ENCODE data around the gene SGSM2. TPM values are rescaled to one million over a fixed set of nuclear protein-coding genes. Genes with fewer than 3 reads are reported as not detected.

SGSM2 gene
- total and polyA plus RNA-seq, 4 donors = 5.5 to 17.5 (median 12.4) TPM

DNA sequence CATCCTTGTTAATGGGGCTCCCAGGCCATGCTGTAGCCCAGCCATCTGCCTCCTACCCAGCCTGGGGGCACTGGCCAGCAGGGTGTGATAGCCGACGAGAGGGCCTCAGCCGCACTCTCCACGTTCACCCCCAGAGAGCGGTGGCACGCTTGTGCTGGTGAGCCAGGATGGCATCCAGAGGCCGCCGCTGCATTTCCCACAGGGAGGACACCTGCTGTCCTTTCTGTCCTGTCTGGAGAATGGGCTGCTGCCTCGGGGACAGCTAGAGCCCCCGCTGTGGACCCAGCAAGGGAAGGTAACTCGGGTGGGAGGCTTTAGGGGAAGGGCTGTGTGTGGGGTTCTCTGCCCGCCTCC is 27.4 kb downstream of the SGSM2 start (continued):
- TF ChIP-seq, protein P1, sequence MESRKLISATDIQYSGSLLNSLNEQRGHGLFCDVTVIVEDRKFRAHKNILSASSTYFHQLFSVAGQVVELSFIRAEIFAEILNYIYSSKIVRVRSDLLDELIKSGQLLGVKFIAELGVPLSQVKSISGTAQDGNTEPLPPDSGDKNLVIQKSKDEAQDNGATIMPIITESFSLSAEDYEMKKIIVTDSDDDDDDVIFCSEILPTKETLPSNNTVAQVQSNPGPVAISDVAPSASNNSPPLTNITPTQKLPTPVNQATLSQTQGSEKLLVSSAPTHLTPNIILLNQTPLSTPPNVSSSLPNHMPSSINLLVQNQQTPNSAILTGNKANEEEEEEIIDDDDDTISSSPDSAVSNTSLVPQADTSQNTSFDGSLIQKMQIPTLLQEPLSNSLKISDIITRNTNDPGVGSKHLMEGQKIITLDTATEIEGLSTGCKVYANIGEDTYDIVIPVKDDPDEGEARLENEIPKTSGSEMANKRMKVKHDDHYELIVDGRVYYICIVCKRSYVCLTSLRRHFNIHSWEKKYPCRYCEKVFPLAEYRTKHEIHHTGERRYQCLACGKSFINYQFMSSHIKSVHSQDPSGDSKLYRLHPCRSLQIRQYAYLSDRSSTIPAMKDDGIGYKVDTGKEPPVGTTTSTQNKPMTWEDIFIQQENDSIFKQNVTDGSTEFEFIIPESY (IDR thresholded peaks at IDR 0.05) = no peak
- TF ChIP-seq, protein P2, sequence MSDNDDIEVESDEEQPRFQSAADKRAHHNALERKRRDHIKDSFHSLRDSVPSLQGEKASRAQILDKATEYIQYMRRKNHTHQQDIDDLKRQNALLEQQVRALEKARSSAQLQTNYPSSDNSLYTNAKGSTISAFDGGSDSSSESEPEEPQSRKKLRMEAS (IDR thresholded peaks at IDR 0.05) = no peak
- no peak for TF ChIP-seq TAF1 (conservative IDR thresholded peaks at IDR 0.05)
- TF ChIP-seq RAD21 (IDR thresholded peaks at IDR 0.05) = no peak

DNA sequence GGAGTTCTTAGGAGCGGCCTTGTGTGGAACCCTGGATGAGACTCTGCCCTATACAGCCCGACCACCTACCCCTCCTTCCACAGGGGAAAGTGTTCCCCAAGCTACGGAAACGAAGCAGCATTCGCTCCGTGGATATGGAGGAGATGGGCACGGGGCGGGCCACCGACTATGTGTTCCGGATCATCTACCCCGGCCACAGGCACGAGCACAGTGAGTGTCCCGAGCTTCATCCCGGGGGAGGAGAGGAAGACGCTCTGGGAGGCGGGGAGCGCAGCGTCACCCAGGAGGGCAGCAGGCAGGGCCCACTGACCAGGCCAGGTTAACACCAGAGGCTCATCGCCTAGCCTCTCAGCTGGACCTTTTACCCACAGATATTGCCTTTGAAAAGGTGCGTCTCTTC is 27.8 kb downstream of the SGSM2 start:
- WGBS = 97% methylated on average over 20 of the region's 20 CpGs
- no peak overlapping the region for H3K9ac ChIP-seq (ENCODE audit: low read depth in 1 of 2, low read length in 2 of 2)
- H3K9me3 ChIP-seq (ENCODE audit: control insufficient read depth in 4 of 4, low read length in 3 of 4) = no peaks in the 10 kb centered on the region
- no peak overlapping the region for H3K4me3 ChIP-seq (ENCODE audit: low read depth in 1 of 3, low read length in 3 of 3)
- no peak for DNase-seq (ENCODE audit: low spot score)
- peaks cover 2 to 30% (median 3%) of the 10 kb centered on the region in 4 donors for H3K36me3 ChIP-seq (ENCODE audit: control insufficient read depth in 4 of 4, insufficient read depth in 3 of 4, low read depth in 1 of 4, low read length in 3 of 4)
- no peaks in the 10 kb centered on the region for H3K27me3 ChIP-seq (ENCODE audit: control insufficient read depth in 4 of 4, insufficient read depth in 4 of 4, low read length in 3 of 4)
- peaks cover 0 to 2% (median 0%) of the 10 kb centered on the region in 4 donors for H3K4me1 ChIP-seq (ENCODE audit: control insufficient read depth in 4 of 4, insufficient read depth in 4 of 4, low read length in 3 of 4)
- no peak overlapping the region for H3K27ac ChIP-seq (ENCODE audit: low read depth in 1 of 2, low read length in 2 of 2)
- TF ChIP-seq, protein P3, sequence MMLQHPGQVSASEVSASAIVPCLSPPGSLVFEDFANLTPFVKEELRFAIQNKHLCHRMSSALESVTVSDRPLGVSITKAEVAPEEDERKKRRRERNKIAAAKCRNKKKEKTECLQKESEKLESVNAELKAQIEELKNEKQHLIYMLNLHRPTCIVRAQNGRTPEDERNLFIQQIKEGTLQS (IDR thresholded peaks at IDR 0.05) = no peak
- TF ChIP-seq EGR1 (IDR thresholded peaks at IDR 0.05; ENCODE audit: low read depth in 2 of 2) (no peak), YY1 (IDR thresholded peaks at IDR 0.05) (no peak)

DNA sequence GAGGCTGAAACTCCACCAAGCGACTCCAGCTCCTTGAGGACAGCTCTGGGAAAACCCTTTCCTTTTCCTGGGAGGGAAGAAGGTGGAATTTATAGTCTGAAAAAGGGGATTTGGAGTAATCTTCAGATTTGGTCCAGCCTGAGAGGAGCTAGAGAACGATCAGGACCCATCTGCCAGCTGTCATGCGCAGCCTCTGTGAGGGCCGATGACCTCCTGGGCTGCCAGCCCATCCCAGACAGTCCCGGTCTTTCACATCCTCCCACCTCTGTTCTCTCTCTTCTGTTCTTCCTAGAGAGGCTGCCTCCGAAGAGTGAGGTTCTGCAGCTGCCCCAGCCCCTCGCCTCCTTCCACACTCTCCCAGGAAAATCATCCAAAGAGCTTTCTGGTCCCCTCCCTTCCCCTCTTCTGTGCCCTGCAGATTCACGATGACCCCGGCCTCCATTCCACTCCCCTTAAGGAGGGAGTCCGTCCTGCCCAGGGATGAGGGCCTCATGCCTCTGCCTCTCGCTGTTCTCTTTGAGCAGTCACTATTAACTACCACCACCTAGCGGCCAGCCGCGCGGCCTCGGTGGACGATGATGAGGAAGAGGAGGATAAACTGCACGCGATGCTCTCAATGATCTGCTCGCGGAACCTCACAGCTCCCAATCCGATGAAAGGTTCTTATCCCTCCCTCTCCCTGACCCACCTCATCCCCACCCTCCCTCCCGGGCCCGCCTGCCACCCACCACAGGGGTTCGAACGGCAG is 29.6 kb downstream of the SGSM2 start:
- no peaks in the 10 kb centered on the region for H3K27me3 ChIP-seq (ENCODE audit: control insufficient read depth in 4 of 4, insufficient read depth in 4 of 4, low read length in 3 of 4)
- TF ChIP-seq, protein P2 (IDR thresholded peaks at IDR 0.05) = no peak
- TF ChIP-seq, protein P3 (IDR thresholded peaks at IDR 0.05) = no peak
- TF ChIP-seq, protein P4, sequence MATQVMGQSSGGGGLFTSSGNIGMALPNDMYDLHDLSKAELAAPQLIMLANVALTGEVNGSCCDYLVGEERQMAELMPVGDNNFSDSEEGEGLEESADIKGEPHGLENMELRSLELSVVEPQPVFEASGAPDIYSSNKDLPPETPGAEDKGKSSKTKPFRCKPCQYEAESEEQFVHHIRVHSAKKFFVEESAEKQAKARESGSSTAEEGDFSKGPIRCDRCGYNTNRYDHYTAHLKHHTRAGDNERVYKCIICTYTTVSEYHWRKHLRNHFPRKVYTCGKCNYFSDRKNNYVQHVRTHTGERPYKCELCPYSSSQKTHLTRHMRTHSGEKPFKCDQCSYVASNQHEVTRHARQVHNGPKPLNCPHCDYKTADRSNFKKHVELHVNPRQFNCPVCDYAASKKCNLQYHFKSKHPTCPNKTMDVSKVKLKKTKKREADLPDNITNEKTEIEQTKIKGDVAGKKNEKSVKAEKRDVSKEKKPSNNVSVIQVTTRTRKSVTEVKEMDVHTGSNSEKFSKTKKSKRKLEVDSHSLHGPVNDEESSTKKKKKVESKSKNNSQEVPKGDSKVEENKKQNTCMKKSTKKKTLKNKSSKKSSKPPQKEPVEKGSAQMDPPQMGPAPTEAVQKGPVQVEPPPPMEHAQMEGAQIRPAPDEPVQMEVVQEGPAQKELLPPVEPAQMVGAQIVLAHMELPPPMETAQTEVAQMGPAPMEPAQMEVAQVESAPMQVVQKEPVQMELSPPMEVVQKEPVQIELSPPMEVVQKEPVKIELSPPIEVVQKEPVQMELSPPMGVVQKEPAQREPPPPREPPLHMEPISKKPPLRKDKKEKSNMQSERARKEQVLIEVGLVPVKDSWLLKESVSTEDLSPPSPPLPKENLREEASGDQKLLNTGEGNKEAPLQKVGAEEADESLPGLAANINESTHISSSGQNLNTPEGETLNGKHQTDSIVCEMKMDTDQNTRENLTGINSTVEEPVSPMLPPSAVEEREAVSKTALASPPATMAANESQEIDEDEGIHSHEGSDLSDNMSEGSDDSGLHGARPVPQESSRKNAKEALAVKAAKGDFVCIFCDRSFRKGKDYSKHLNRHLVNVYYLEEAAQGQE (IDR thresholded peaks at IDR 0.05) = no peak
- TF ChIP-seq, protein P5, sequence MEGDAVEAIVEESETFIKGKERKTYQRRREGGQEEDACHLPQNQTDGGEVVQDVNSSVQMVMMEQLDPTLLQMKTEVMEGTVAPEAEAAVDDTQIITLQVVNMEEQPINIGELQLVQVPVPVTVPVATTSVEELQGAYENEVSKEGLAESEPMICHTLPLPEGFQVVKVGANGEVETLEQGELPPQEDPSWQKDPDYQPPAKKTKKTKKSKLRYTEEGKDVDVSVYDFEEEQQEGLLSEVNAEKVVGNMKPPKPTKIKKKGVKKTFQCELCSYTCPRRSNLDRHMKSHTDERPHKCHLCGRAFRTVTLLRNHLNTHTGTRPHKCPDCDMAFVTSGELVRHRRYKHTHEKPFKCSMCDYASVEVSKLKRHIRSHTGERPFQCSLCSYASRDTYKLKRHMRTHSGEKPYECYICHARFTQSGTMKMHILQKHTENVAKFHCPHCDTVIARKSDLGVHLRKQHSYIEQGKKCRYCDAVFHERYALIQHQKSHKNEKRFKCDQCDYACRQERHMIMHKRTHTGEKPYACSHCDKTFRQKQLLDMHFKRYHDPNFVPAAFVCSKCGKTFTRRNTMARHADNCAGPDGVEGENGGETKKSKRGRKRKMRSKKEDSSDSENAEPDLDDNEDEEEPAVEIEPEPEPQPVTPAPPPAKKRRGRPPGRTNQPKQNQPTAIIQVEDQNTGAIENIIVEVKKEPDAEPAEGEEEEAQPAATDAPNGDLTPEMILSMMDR (IDR thresholded peaks at IDR 0.05; ENCODE audit: low read depth, low read length, missing input control) = no peak
- TF ChIP-seq RXRA (IDR thresholded peaks at IDR 0.05) = no peak
- no peak for TF ChIP-seq NR2F2 (IDR thresholded peaks at IDR 0.05)
- no peak for TF ChIP-seq FOXA2 (IDR thresholded peaks at IDR 0.05)
- no peak for TF ChIP-seq JUND (IDR thresholded peaks at IDR 0.05)
- no peak for TF ChIP-seq HNF4G (IDR thresholded peaks at IDR 0.05)
- no peak for TF ChIP-seq FOXA1 (IDR thresholded peaks at IDR 0.05)
- TF ChIP-seq YY1 (IDR thresholded peaks at IDR 0.05) = no peak
- no peak for TF ChIP-seq EGR1 (IDR thresholded peaks at IDR 0.05; ENCODE audit: low read depth in 2 of 2)
- TF ChIP-seq, protein P1 (IDR thresholded peaks at IDR 0.05) = no peak
- no peak for TF ChIP-seq SP1 (IDR thresholded peaks at IDR 0.05)
- no peaks in the 10 kb centered on the region for H3K9me3 ChIP-seq (ENCODE audit: control insufficient read depth in 4 of 4, low read length in 3 of 4)
- H3K9ac ChIP-seq (ENCODE audit: low read depth in 1 of 2, low read length in 2 of 2) = no peak overlapping the region
- no peak overlapping the region for H3K4me3 ChIP-seq (ENCODE audit: low read depth in 1 of 3, low read length in 3 of 3)
- no peak for DNase-seq (ENCODE audit: low spot score)
- peaks cover 2 to 28% (median 3%) of the 10 kb centered on the region in 4 donors for H3K36me3 ChIP-seq (ENCODE audit: control insufficient read depth in 4 of 4, insufficient read depth in 3 of 4, low read depth in 1 of 4, low read length in 3 of 4)
- H3K4me1 ChIP-seq (ENCODE audit: control insufficient read depth in 4 of 4, insufficient read depth in 4 of 4, low read length in 3 of 4) = peaks cover 0 to 2% (median 0%) of the 10 kb centered on the region in 4 donors
- 87% methylated on average over 26 of the region's 26 CpGs for WGBS
- H3K27ac ChIP-seq (ENCODE audit: low read depth in 1 of 2, low read length in 2 of 2) = no peak overlapping the region

Data from liver (tissue), 9 donors.